Measurements from ENCODE around the gene TBRG1. TPM values are rescaled to one million over a fixed set of nuclear protein-coding genes. Genes with fewer than 3 reads are reported as not detected.

The TBRG1 gene
- total RNA-seq, 1 experiment from 2014 or later: 20.6 TPM

GRCh38 chr11:124678416-124678815 lies 55.8 kb downstream of the TBRG1 start:
- H2AFZ ChIP-seq (ENCODE audit: low read length): no peak overlapping the region
- ChIA-PET CTCF (no interaction called here), POLR2A (ENCODE audit: unreplicated experiment) (no interaction called here)
- no peaks in the 10 kb centered on the region for H3K9me2 ChIP-seq (replicated peaks; ENCODE audit: low read length)
- DNase-seq: no peak
- H3F3A ChIP-seq (ENCODE audit: low read length, unreplicated experiment): no peaks in the 10 kb centered on the region
- H3K4me3 ChIP-seq (ENCODE audit: low read length): no peak overlapping the region
- TF ChIP-seq EZH2phosphoT487 (IDR thresholded peaks at IDR 0.05; ENCODE audit: borderline replicate concordance, low read length) (no peak), CTCF (conservative IDR thresholded peaks at IDR 0.05; ENCODE audit: low read depth, low read length) (no peak), EZH2 (IDR thresholded peaks at IDR 0.05; ENCODE audit: low read length, unreplicated experiment) (no peak)
- no peak overlapping the region for H3K27ac ChIP-seq (ENCODE audit: low read length)
- H3K9ac ChIP-seq (ENCODE audit: low read length): no peak overlapping the region
- H3K27me3 ChIP-seq (ENCODE audit: low read length): no peaks in the 10 kb centered on the region
- H3K79me2 ChIP-seq (ENCODE audit: low read length): peaks cover 5% of the 10 kb centered on the region; the same call in 1 of the 2 replicates
- BruUV-seq (replicated peaks): no TSS peak
- ATAC-seq: no peak
- H3K4me1 ChIP-seq (ENCODE audit: insufficient read depth, low read length): peaks cover 8% of the 10 kb centered on the region
- H3K4me2 ChIP-seq (ENCODE audit: low read length): no peak overlapping the region
- intact Hi-C loops (cut with micrococcal nuclease): no loop called here
- H3K36me3 ChIP-seq (ENCODE audit: low read depth, low read length): peaks cover 15% of the 10 kb centered on the region; the same call in 1 of the 2 replicates
- H4K20me1 ChIP-seq (ENCODE audit: low read length): no peaks in the 10 kb centered on the region
- H3K9me3 ChIP-seq (ENCODE audit: low read length): peaks cover 18% of the 10 kb centered on the region; the same call in 1 of the 2 replicates

GRCh38 chr11:124681421-124681820 lies 58.8 kb downstream of the TBRG1 start:
- H3K4me1 ChIP-seq (ENCODE audit: insufficient read depth, low read length): no peaks in the 10 kb centered on the region
- no peaks in the 10 kb centered on the region for H4K20me1 ChIP-seq (ENCODE audit: low read length)
- H3F3A ChIP-seq (ENCODE audit: low read length, unreplicated experiment): no peaks in the 10 kb centered on the region
- H2AFZ ChIP-seq (ENCODE audit: low read length): no peak overlapping the region
- no peak overlapping the region for H3K9ac ChIP-seq (ENCODE audit: low read length)
- H3K4me3 ChIP-seq (ENCODE audit: low read length): no peak overlapping the region
- H3K79me2 ChIP-seq (ENCODE audit: low read length): no peaks in the 10 kb centered on the region
- TF ChIP-seq CTCF (conservative IDR thresholded peaks at IDR 0.05; ENCODE audit: low read depth, low read length) (no peak), EZH2phosphoT487 (IDR thresholded peaks at IDR 0.05; ENCODE audit: borderline replicate concordance, low read length) (no peak), EZH2 (IDR thresholded peaks at IDR 0.05; ENCODE audit: low read length, unreplicated experiment) (no peak)
- no peaks in the 10 kb centered on the region for H3K9me2 ChIP-seq (replicated peaks; ENCODE audit: low read length)
- BruUV-seq (replicated peaks): no TSS peak
- POLR2A ChIA-PET (ENCODE audit: unreplicated experiment): no interaction called here
- H3K9me3 ChIP-seq (ENCODE audit: low read length): peaks cover 18% of the 10 kb centered on the region; the same call in 1 of the 2 replicates
- intact Hi-C loops (cut with micrococcal nuclease): no loop called here
- ATAC-seq (no peak), DNase-seq (no peak)
- peaks cover 15% of the 10 kb centered on the region; the same call in 1 of the 2 replicates for H3K36me3 ChIP-seq (ENCODE audit: low read depth, low read length)
- CTCF ChIA-PET: no interaction called here
- no peak overlapping the region for H3K27ac ChIP-seq (ENCODE audit: low read length)
- no peaks in the 10 kb centered on the region for H3K27me3 ChIP-seq (ENCODE audit: low read length)
- H3K4me2 ChIP-seq (ENCODE audit: low read length): no peak overlapping the region

- POLR2A ChIA-PET (ENCODE audit: unreplicated experiment): no interaction called here
- intact Hi-C loops (cut with micrococcal nuclease): no loop called here
- ATAC-seq (no peak), DNase-seq (no peak)
- Histone ChIP-seq H3K27ac (ENCODE audit: low read length) (no peak overlapping the region), H4K20me1 (ENCODE audit: low read length) (no peaks in the 10 kb centered on the region), H3K9me2 (replicated peaks; ENCODE audit: low read length) (no peaks in the 10 kb centered on the region), H3K9me3 (ENCODE audit: low read length) (peaks cover 18% of the 10 kb centered on the region; the same call in 1 of the 2 replicates), H2AFZ (ENCODE audit: low read length) (no peak overlapping the region), H3F3A (ENCODE audit: low read length, unreplicated experiment) (no peaks in the 10 kb centered on the region), H3K79me2 (ENCODE audit: low read length) (no peaks in the 10 kb centered on the region), H3K9ac (ENCODE audit: low read length) (no peak overlapping the region), H3K4me2 (ENCODE audit: low read length) (no peak overlapping the region), H3K4me1 (ENCODE audit: insufficient read depth, low read length) (no peaks in the 10 kb centered on the region), H3K27me3 (ENCODE audit: low read length) (no peaks in the 10 kb centered on the region), H3K4me3 (ENCODE audit: low read length) (no peak overlapping the region), H3K36me3 (ENCODE audit: low read depth, low read length) (peaks cover 15% of the 10 kb centered on the region; the same call in 1 of the 2 replicates)
- CTCF ChIA-PET: no interaction called here
- BruUV-seq (replicated peaks): no TSS peak
- TF ChIP-seq EZH2phosphoT487 (IDR thresholded peaks at IDR 0.05; ENCODE audit: borderline replicate concordance, low read length) (no peak), EZH2 (IDR thresholded peaks at IDR 0.05; ENCODE audit: low read length, unreplicated experiment) (no peak), CTCF (conservative IDR thresholded peaks at IDR 0.05; ENCODE audit: low read depth, low read length) (no peak)
These were observed 59.8 kb downstream of the TBRG1 start for GRCh38 chr11:124682443-124682842.
